22Rv1 (cell line): ENCODE data around the gene RNFT2.

Experiments
- H3K27ac ChIP-seq: fragments of 450-650 bp; 2 replicates; pipeline ENCODE4 v1.5.1; 2017
- CTCF ChIP-seq: fragments of 450-650 bp; IDR thresholded peaks from 2 replicates; pipeline ENCODE4 v1.5.1; 2017; ENCODE audit warnings: mild to moderate bottlenecking
- ZFX ChIP-seq: fragments of 450-650 bp; IDR thresholded peaks from 2 replicates; pipeline ENCODE4 v1.6.1; 2017; ENCODE audit warnings: antibody characterized with exemption, borderline replicate concordance

RNFT2 gene

DNA sequence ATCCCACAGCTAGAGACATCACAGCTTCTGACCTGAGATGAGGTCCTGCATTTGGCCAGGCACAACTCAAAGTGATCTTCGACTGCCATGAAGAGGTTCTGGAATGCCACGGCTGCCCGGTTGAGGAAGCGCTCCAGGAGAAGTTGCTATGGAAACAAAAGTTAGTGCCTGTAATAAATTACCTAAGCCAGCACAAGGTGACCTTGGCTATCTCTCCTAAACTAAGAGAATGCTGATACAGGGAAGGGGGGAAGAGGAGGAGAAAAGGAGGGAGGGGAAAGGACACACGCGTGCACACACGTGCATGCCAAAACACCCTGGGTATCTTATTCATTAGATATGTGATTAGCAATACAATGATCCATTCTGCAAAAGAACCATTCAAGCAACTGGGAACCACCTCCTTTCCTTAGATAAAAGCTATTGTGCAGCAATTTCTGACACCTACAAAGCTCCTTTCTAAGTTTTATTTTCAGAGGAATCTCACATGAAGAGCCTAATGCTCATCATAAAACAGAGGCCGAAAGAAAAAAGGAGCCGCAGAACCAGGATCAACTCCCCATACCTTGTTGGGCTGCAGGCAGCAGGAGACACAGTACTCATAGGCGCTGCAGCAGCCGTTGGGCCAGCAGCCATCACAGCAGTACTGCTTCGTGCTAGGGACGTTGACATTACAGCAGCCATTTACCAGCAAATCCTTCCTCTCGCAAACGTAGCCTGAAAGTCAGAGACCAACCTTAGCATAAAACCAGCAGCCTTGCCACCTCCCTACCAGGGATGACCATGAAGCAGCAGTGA, 18.2 kb upstream of the RNFT2 start:
- no peak overlapping the region for H3K27ac ChIP-seq
- TF ChIP-seq ZFX (no peak), CTCF (no peak)

- no peak for TF ChIP-seq ZFX
- no peak overlapping the region for H3K27ac ChIP-seq
Measured at GRCh38 chr12:116722245-116722644, 15.9 kb upstream of the RNFT2 start.

GRCh38 chr12:116726694-116727093, 11.4 kb upstream of the RNFT2 start:
- TF ChIP-seq CTCF: no peak
- no peak for TF ChIP-seq ZFX
- H3K27ac ChIP-seq: no peak overlapping the region

- no peak overlapping the region for H3K27ac ChIP-seq
Measured at GRCh38 chr12:116727261-116727660, 10.9 kb upstream of the RNFT2 start.

GRCh38 chr12:116727891-116728290, 10.2 kb upstream of the RNFT2 start:
- H3K27ac ChIP-seq: no peak overlapping the region
- TF ChIP-seq CTCF (no peak), ZFX (no peak)

More at GRCh38 chr12:116727261-116727660, 10.9 kb upstream of the RNFT2 start:
- no peak for TF ChIP-seq CTCF
- TF ChIP-seq ZFX: no peak

GRCh38 chr12:116731801-116732200, 6.3 kb upstream of the RNFT2 start:
- no peak for TF ChIP-seq CTCF
- no peak for TF ChIP-seq ZFX
- no peak overlapping the region for H3K27ac ChIP-seq

DNA sequence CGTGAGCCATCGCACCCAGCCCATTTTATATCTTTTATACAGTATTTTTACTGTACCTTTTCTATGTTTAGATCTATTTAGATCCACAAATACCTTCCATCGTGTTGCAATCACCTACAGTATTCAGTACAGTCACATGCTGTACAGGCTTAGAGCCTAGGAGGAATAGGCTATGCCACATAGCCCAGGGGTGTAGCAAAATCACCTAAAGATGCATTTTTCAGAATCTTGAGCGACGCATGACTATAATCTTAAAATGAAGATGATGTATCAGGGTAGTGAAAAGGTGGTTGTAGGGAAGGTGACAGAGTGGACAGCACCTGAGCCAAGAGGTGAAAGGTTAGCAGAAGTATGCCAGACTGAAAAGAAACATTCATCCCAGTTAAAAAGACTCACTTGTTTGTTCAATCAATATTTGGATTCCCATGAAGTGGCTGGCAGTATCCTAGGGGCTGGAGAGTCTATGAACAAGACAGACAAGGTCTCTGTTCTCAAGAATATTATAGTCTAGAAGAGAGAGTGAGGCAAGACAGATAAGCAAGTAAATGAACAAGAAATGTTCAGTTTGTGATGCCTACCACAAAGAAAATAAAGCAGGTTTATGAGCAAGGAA, 3.9 kb upstream of the RNFT2 start:
- peak overlapping the region; percentile 38 for H3K27ac ChIP-seq
- TF ChIP-seq CTCF (no peak), ZFX (no peak)

DNA sequence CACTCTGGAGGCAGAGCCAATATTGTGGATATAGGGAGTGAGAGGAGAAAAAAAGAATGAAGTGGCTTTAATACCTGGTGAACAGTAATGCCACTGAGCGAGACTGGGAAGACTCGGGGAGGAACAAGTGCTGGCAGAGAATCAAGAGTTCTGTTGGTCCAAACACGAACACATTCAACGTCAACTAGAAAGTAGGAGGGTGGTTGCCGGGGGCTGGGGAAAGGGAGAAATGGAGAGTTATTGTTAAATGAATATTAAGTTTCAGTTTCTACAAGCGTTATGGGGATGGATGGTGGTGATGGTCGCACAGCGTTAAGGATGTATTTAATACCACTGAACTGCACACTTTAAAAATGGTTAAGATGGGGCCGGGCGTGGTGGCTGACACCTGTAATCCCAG, 3.0 kb upstream of the RNFT2 start:
- peak overlapping the region; percentile 38 for H3K27ac ChIP-seq
- TF ChIP-seq CTCF (no peak), ZFX (no peak)
